Measurements from ENCODE around the gene LRP8.

The LRP8 gene

GRCh38 chr1:53307037-53307436 lies 20.8 kb downstream of the LRP8 start:
- TF ChIP-seq GATA1 (IDR thresholded peaks at IDR 0.05; ENCODE audit: low read depth, low read length): no peak
- no peak for TF ChIP-seq POLR2A (IDR thresholded peaks at IDR 0.05; ENCODE audit: low read length)
- DNase-seq: no peak

- TF ChIP-seq POLR2A (IDR thresholded peaks at IDR 0.05; ENCODE audit: low read length): no peak
- no peak for TF ChIP-seq GATA1 (IDR thresholded peaks at IDR 0.05; ENCODE audit: low read depth, low read length)
- DNase-seq: no peak
Observed at GRCh38 chr1:53306168-53306567, 21.7 kb downstream of the LRP8 start.

- DNase-seq: no peak
- TF ChIP-seq GATA1 (IDR thresholded peaks at IDR 0.05; ENCODE audit: low read depth, low read length) (no peak), POLR2A (IDR thresholded peaks at IDR 0.05; ENCODE audit: low read length) (no peak)
Observed at GRCh38 chr1:53305650-53306049, 22.2 kb downstream of the LRP8 start.

GRCh38 chr1:53304527-53304926 lies 23.3 kb downstream of the LRP8 start:
- TF ChIP-seq POLR2A (IDR thresholded peaks at IDR 0.05; ENCODE audit: low read length) (no peak), GATA1 (IDR thresholded peaks at IDR 0.05; ENCODE audit: low read depth, low read length) (no peak)
- DNase-seq: no peak

- DNase-seq: no peak
- no peak for TF ChIP-seq GATA1 (IDR thresholded peaks at IDR 0.05; ENCODE audit: low read depth, low read length)
- no peak for TF ChIP-seq POLR2A (IDR thresholded peaks at IDR 0.05; ENCODE audit: low read length)
Observed at GRCh38 chr1:53303726-53304515, 23.9 kb downstream of the LRP8 start.

GRCh38 chr1:53303243-53303642 lies 24.6 kb downstream of the LRP8 start:
- TF ChIP-seq GATA1 (IDR thresholded peaks at IDR 0.05; ENCODE audit: low read depth, low read length) (no peak), POLR2A (IDR thresholded peaks at IDR 0.05; ENCODE audit: low read length) (no peak)
- DNase-seq: no peak

GRCh38 chr1:53299233-53299632 lies 28.6 kb downstream of the LRP8 start:
- no peak for DNase-seq

GRCh38 chr1:53298045-53298637 lies 29.7 kb downstream of the LRP8 start:
- DNase-seq: no peak
- TF ChIP-seq POLR2A (IDR thresholded peaks at IDR 0.05; ENCODE audit: low read length) (no peak), GATA1 (IDR thresholded peaks at IDR 0.05; ENCODE audit: low read depth, low read length) (no peak)

More at GRCh38 chr1:53299233-53299632, 28.6 kb downstream of the LRP8 start:
- no peak for TF ChIP-seq POLR2A (IDR thresholded peaks at IDR 0.05; ENCODE audit: low read length)
- TF ChIP-seq GATA1 (IDR thresholded peaks at IDR 0.05; ENCODE audit: low read depth, low read length): no peak

- no peak for DNase-seq
- no peak for TF ChIP-seq GATA1 (IDR thresholded peaks at IDR 0.05; ENCODE audit: low read depth, low read length)
- TF ChIP-seq POLR2A (IDR thresholded peaks at IDR 0.05; ENCODE audit: low read length): no peak
Observed at GRCh38 chr1:53297195-53297594, 30.7 kb downstream of the LRP8 start.

- TF ChIP-seq GATA1 (IDR thresholded peaks at IDR 0.05; ENCODE audit: low read depth, low read length) (no peak), POLR2A (IDR thresholded peaks at IDR 0.05; ENCODE audit: low read length) (no peak)
- DNase-seq: no peak
Observed at GRCh38 chr1:53296117-53296749, 31.6 kb downstream of the LRP8 start.

- DNase-seq: no peak
- TF ChIP-seq POLR2A (IDR thresholded peaks at IDR 0.05; ENCODE audit: low read length) (no peak), GATA1 (IDR thresholded peaks at IDR 0.05; ENCODE audit: low read depth, low read length) (no peak)
Observed at GRCh38 chr1:53295726-53296116, 32.1 kb downstream of the LRP8 start.

- TF ChIP-seq GATA1 (IDR thresholded peaks at IDR 0.05; ENCODE audit: low read depth, low read length) (no peak), POLR2A (IDR thresholded peaks at IDR 0.05; ENCODE audit: low read length) (no peak)
- no peak for DNase-seq
Observed at GRCh38 chr1:53295295-53295694, 32.6 kb downstream of the LRP8 start.

GRCh38 chr1:53294567-53294966 lies 33.3 kb downstream of the LRP8 start:
- TF ChIP-seq GATA1 (IDR thresholded peaks at IDR 0.05; ENCODE audit: low read depth, low read length): no peak
- TF ChIP-seq POLR2A (IDR thresholded peaks at IDR 0.05; ENCODE audit: low read length): no peak
- DNase-seq: no peak

GRCh38 chr1:53294061-53294460 lies 33.8 kb downstream of the LRP8 start:
- no peak for TF ChIP-seq POLR2A (IDR thresholded peaks at IDR 0.05; ENCODE audit: low read length)
- no peak for TF ChIP-seq GATA1 (IDR thresholded peaks at IDR 0.05; ENCODE audit: low read depth, low read length)
- no peak for DNase-seq
